Kidney (tissue), 14 donors: ENCODE measurements around the gene C1QTNF4. TPM values are rescaled to one million over a fixed set of nuclear protein-coding genes. Genes with fewer than 3 reads are reported as not detected.

Source experiments
- DNase-seq, 5 donors: peaks; one replicate each; pipeline ENCODE4 v3.0.0-alpha.2; 2013 to 2020
- FAIRE-seq: peaks from 2 replicates; lab custom pipeline; 2012; peaks lifted over from hg19 to GRCh38; lab: Jason Lieb, UNC
- H3K27ac ChIP-seq, 2 donors: one replicate each; pipeline ENCODE4 v1.7.0; 2013; ENCODE audit warnings: low read depth in 2 of 2, low read length in 2 of 2, inconsistent platforms in 1 of 2
- H3K27me3 ChIP-seq: one replicate; pipeline ENCODE4 v1.7.1; 2013; ENCODE audit warnings: low read length, inconsistent platforms; ENCODE audit not compliant: control insufficient read depth, insufficient read depth
- H3K36me3 ChIP-seq, 3 donors: one replicate each; pipeline versions ENCODE4 v1.7.0 to v1.7.1; 2013; ENCODE audit warnings: low read length in 3 of 3, control low read depth in 1 of 3, inconsistent platforms in 1 of 3; ENCODE audit not compliant: insufficient read depth in 3 of 3, control insufficient read depth in 2 of 3
- H3K4me1 ChIP-seq, 3 donors: one replicate each; pipeline versions ENCODE4 v1.7.0 to v1.7.1; 2013; ENCODE audit warnings: low read length in 3 of 3, inconsistent platforms in 1 of 3, low read depth in 1 of 3; ENCODE audit not compliant: control insufficient read depth in 2 of 3, insufficient read depth in 2 of 3
- H3K4me3 ChIP-seq, 3 donors: one replicate each; pipeline versions ENCODE4 v1.7.0 to v1.8.1; 2013; ENCODE audit warnings: low read length in 3 of 3, control low read depth in 1 of 3, inconsistent platforms in 1 of 3
- H3K9ac ChIP-seq, 3 donors: one replicate each; pipeline versions ENCODE4 v1.7.0 to v1.7.1; 2013; ENCODE audit warnings: low read length in 3 of 3, control low read depth in 1 of 3, inconsistent platforms in 1 of 3
- H3K9me3 ChIP-seq, 3 donors: one replicate each; pipeline versions ENCODE4 v1.7.0 to v1.7.1; 2013; ENCODE audit warnings: low read length in 3 of 3, control low read depth in 1 of 3, inconsistent platforms in 1 of 3; ENCODE audit not compliant: control insufficient read depth in 2 of 3, insufficient read depth in 1 of 3
- intact Hi-C: fragments of 100-400 bp; cut with DNase I; formaldehyde crosslinking; loops from one replicate; pipeline ENCODE4 v1.11.1; 2022
- polyA plus RNA-seq: library from polyadenylated mRNA; stranded (reverse); fragments of 350-450 nt; fragmentation: Illumina TruSeq; extraction: RNeasy Lipid Tissue Mini Kit (QIAGEN cat#74804); gene quantifications from one replicate; pipeline ENCODE4 v1.2.3, GENCODE V29; 2014; ENCODE audit warnings: low read depth, low replicate concordance; ENCODE audit not compliant: insufficient read depth
- total RNA-seq: library from RNA; stranded (reverse); fragmentation: NEBNext Ultra II Directional; extraction: Animal tissue kit (Norgen Biotek cat#: 25700); gene quantifications from one replicate; pipeline ENCODE4 v1.2.1, GENCODE V29; 2021
- TF ChIP-seq, protein P1 (sequence below): IDR thresholded peaks from 3 replicates; pipeline ENCODE4 v1.5.1; 2012; ENCODE audit warnings: mild to moderate bottlenecking, moderate library complexity, borderline replicate concordance; ENCODE audit not compliant: insufficient read depth; ENCODE audit errors: extremely low read depth
- donor health status: control.
- donor health status: control.
- donor health status: control.
- donor health status: control.
- donor health status: control.
- donor health status: DM: yes; HTN: yes; CAD: no.
- donor health status: Normal renal cell carcinoma (clear cell type).

C1QTNF4 gene
- total and polyA plus RNA-seq, 2 donors from 2014 or later, result 0.25 to 0.62 TPM

- H3K36me3 ChIP-seq, result peaks cover 0 to 17% (median 9%) of the 10 kb centered on the region in 3 donors
- H3K27ac ChIP-seq, result no peak overlapping the region
- H3K9me3 ChIP-seq, result no peaks in the 10 kb centered on the region
- FAIRE-seq (no peak), DNase-seq (peak in 3 of 5 donors; percentile 56 to 84 (median 69))
- intact Hi-C loops, result no loop called here
- TF ChIP-seq, protein P1, sequence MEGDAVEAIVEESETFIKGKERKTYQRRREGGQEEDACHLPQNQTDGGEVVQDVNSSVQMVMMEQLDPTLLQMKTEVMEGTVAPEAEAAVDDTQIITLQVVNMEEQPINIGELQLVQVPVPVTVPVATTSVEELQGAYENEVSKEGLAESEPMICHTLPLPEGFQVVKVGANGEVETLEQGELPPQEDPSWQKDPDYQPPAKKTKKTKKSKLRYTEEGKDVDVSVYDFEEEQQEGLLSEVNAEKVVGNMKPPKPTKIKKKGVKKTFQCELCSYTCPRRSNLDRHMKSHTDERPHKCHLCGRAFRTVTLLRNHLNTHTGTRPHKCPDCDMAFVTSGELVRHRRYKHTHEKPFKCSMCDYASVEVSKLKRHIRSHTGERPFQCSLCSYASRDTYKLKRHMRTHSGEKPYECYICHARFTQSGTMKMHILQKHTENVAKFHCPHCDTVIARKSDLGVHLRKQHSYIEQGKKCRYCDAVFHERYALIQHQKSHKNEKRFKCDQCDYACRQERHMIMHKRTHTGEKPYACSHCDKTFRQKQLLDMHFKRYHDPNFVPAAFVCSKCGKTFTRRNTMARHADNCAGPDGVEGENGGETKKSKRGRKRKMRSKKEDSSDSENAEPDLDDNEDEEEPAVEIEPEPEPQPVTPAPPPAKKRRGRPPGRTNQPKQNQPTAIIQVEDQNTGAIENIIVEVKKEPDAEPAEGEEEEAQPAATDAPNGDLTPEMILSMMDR, result peak; percentile 51
- H3K4me3 ChIP-seq, result no peak overlapping the region
- no peak overlapping the region for H3K9ac ChIP-seq
- H3K27me3 ChIP-seq, result no peaks in the 10 kb centered on the region
- H3K4me1 ChIP-seq, result no peaks in the 10 kb centered on the region
These were observed 22.7 kb upstream of the C1QTNF4 start for GRCh38 chr11:47616726-47617416.

- TF ChIP-seq, protein P1, result no peak
- FAIRE-seq (no peak), DNase-seq (no peak)
- H3K4me1 ChIP-seq, result no peaks in the 10 kb centered on the region
- no peaks in the 10 kb centered on the region for H3K27me3 ChIP-seq
- H3K36me3 ChIP-seq, result peaks cover 0 to 23% (median 4%) of the 10 kb centered on the region in 3 donors
- intact Hi-C loops, result no loop called here
- no peak overlapping the region for H3K4me3 ChIP-seq
- H3K27ac ChIP-seq, result no peak overlapping the region
- no peaks in the 10 kb centered on the region for H3K9me3 ChIP-seq
- H3K9ac ChIP-seq, result no peak overlapping the region
These were observed 21.0 kb upstream of the C1QTNF4 start for GRCh38 chr11:47615249-47615648.

GRCh38 chr11:47611348-47611794 is 17.2 kb upstream of the C1QTNF4 start:
- FAIRE-seq (no peak), DNase-seq (no peak)
- H3K27ac ChIP-seq, result no peak overlapping the region
- H3K9me3 ChIP-seq, result no peaks in the 10 kb centered on the region
- intact Hi-C loops, result no loop called here
- H3K4me1 ChIP-seq, result no peaks in the 10 kb centered on the region
- no peaks in the 10 kb centered on the region for H3K27me3 ChIP-seq
- TF ChIP-seq, protein P1, result no peak
- H3K4me3 ChIP-seq, result no peak overlapping the region
- peaks cover 0 to 15% (median 2%) of the 10 kb centered on the region in 3 donors for H3K36me3 ChIP-seq
- H3K9ac ChIP-seq, result no peak overlapping the region

DNA sequence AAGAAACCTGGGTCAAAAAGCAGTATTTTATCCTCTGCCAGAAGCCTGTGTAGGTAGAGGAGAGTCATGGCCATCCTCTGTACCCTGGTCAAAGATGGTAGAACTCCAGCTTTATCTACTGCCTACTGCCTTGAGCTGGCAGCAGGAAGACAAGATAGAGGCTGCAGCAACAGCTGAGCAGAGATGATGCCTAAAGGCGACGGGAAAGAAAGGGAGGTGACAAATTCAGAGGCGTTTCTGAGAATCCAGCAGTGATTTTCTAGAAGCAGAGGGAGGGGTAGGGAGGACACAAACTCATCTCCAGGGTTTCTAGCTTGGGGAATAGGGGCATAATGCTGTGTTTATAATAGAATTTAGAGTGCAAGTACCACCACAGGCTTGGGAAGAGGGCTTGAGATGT is 15.5 kb upstream of the C1QTNF4 start:
- H3K4me1 ChIP-seq, result no peaks in the 10 kb centered on the region

More for the DNA sequence above, 15.5 kb upstream of the C1QTNF4 start:
- TF ChIP-seq, protein P1, result no peak
- DNase-seq (no peak), FAIRE-seq (no peak)
- Histone ChIP-seq H3K36me3 (peaks cover 0 to 15% (median 2%) of the 10 kb centered on the region in 3 donors), H3K9me3 (no peaks in the 10 kb centered on the region), H3K27ac (no peak overlapping the region), H3K4me3 (no peak overlapping the region), H3K27me3 (no peaks in the 10 kb centered on the region), H3K9ac (no peak overlapping the region)
- intact Hi-C loops, result no loop called here
